ENCODE data around the gene SPATA33. TPM values are rescaled to one million over a fixed set of nuclear protein-coding genes. Genes with fewer than 3 reads are reported as not detected.

The SPATA33 gene
- total RNA-seq, 2 donors from 2014 or later, result 5.6 to 14.6 TPM

GRCh38 chr16:89709716-89710432 is 52.2 kb downstream of the SPATA33 start:
- DNase-seq (ENCODE audit: low spot score), result no peak
- TF ChIP-seq CTCF (IDR thresholded peaks at IDR 0.05), result no peak
- TF ChIP-seq POLR2AphosphoS5 (IDR thresholded peaks at IDR 0.05), result no peak
- no peak for TF ChIP-seq POLR2A (IDR thresholded peaks at IDR 0.05)
- intact Hi-C loops (cut with DNase I), result loop anchor here (5.0 kb wide), 1 partner anchor 87 kb away; no protein-coding TSS in a partner anchor
- H3K27ac ChIP-seq, result no peak overlapping the region
- 91% methylated on average over 19 of the region's 19 CpGs for WGBS
- no peaks in the 10 kb centered on the region for H3K36me3 ChIP-seq
- H3K27me3 ChIP-seq (replicated peaks; ENCODE audit: insufficient read depth), result no peaks in the 10 kb centered on the region
- no peak overlapping the region for H3K4me3 ChIP-seq
- no peaks in the 10 kb centered on the region for H3K4me1 ChIP-seq (replicated peaks)
- no peaks in the 10 kb centered on the region for H3K9me3 ChIP-seq

GRCh38 chr16:89710709-89711564 is 53.3 kb downstream of the SPATA33 start:
- Histone ChIP-seq H3K4me3 (no peak overlapping the region), H3K27me3 (replicated peaks; ENCODE audit: insufficient read depth) (no peaks in the 10 kb centered on the region), H3K27ac (no peak overlapping the region), H3K9me3 (no peaks in the 10 kb centered on the region), H3K4me1 (replicated peaks) (no peaks in the 10 kb centered on the region), H3K36me3 (no peaks in the 10 kb centered on the region)
- no peak for DNase-seq (ENCODE audit: low spot score)
- intact Hi-C loops (cut with DNase I), result no loop called here
- TF ChIP-seq CTCF (IDR thresholded peaks at IDR 0.05) (no peak), POLR2A (IDR thresholded peaks at IDR 0.05) (no peak), POLR2AphosphoS5 (IDR thresholded peaks at IDR 0.05) (no peak)
- 73% methylated on average over 58 of the region's 63 CpGs for WGBS

DNA sequence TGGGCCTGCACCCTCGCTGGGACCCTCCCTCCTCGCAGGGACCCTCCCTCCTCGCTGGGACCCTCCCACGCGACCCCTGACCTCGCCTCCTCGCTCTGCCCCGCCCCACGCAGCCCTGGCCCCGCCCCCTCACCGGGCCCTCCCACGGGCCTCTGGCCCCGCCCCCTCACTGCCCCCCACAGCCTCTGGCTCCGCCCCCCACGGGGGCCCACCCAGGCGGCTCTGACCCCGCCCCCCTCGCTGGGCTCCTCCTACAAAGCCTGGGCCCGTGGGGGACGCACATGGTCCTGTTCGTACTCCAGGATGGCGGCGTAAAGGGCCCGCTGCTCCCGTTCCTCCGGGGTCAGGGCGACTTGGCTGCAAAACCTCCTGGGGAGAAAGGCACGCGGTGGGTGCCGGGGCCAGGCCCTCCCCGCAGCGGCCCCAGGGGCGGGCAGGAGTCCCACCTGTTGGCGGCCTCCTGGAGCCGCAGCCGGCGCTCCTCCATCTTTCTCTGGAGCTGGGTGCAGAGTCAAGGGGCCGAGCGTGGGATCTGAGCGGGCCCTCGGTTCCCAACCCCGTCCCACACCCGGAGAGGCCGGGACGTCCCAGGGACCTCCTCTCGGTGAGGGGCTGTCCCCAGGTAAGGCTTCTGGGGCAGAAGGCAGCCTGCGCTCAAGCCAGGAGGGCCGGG is 54.1 kb downstream of the SPATA33 start:
- Histone ChIP-seq H3K4me3 (peak overlapping the region; percentile 26 to 27), H3K27ac (no peak overlapping the region), H3K4me1 (replicated peaks) (no peaks in the 10 kb centered on the region), H3K36me3 (no peaks in the 10 kb centered on the region), H3K9me3 (no peaks in the 10 kb centered on the region), H3K27me3 (replicated peaks; ENCODE audit: insufficient read depth) (no peaks in the 10 kb centered on the region)
- no peak for TF ChIP-seq POLR2A (IDR thresholded peaks at IDR 0.05)
- no peak for TF ChIP-seq CTCF (IDR thresholded peaks at IDR 0.05)
- TF ChIP-seq POLR2AphosphoS5 (IDR thresholded peaks at IDR 0.05), result no peak
- WGBS, result 7% methylated on average over 38 of the region's 48 CpGs
- intact Hi-C loops (cut with DNase I), result no loop called here
- peak; percentile 28 for DNase-seq (ENCODE audit: low spot score)

- intact Hi-C loops (cut with DNase I), result no loop called here
- H3K27ac ChIP-seq, result no peak overlapping the region
- DNase-seq (ENCODE audit: low spot score), result no peak
- whole genome bisulfite sequencing, result 12% methylated on average over 22 of the region's 22 CpGs
- peak overlapping the region; percentile 26 to 27 for H3K4me3 ChIP-seq
- no peaks in the 10 kb centered on the region for H3K4me1 ChIP-seq (replicated peaks)
- H3K9me3 ChIP-seq, result no peaks in the 10 kb centered on the region
- H3K36me3 ChIP-seq, result no peaks in the 10 kb centered on the region
- H3K27me3 ChIP-seq (replicated peaks; ENCODE audit: insufficient read depth), result no peaks in the 10 kb centered on the region
- TF ChIP-seq POLR2AphosphoS5 (IDR thresholded peaks at IDR 0.05) (no peak), CTCF (IDR thresholded peaks at IDR 0.05) (no peak), POLR2A (IDR thresholded peaks at IDR 0.05) (no peak)
Measured at GRCh38 chr16:89712274-89712781, 54.7 kb downstream of the SPATA33 start.
